PFSK-1 (cell line): ENCODE results near the gene ARHGAP6.

ENCODE experiments used
- FOXP2 ChIP-seq: optimal IDR thresholded peaks from 2 replicates; pipeline ENCODE3; 2011; ENCODE audit warnings: borderline replicate concordance, control low read depth, inconsistent platforms; ENCODE audit not compliant: insufficient read depth; ENCODE audit errors: extremely low read length, extremely low read depth
- POLR2AphosphoS5 ChIP-seq: IDR thresholded peaks from 2 replicates; pipeline ENCODE4 v1.6.1; 2012; ENCODE audit warnings: low read depth, mild to moderate bottlenecking, control low read depth, low read length, moderate library complexity
- REST ChIP-seq, 2 experiments: IDR thresholded peaks; 2 replicates each; pipeline versions ENCODE4 v1.6.1 to v1.8.0; 2011 to 2012; ENCODE audit warnings: low read depth in 2 of 2, low read length in 2 of 2, control low read depth in 1 of 2, inconsistent platforms in 1 of 2, mild to moderate bottlenecking in 1 of 2, moderate library complexity in 1 of 2; ENCODE audit not compliant: insufficient read depth in 1 of 2
- SIN3A ChIP-seq: IDR thresholded peaks from 2 replicates; pipeline ENCODE4 v1.6.1; 2012; ENCODE audit warnings: mild to moderate bottlenecking, low read length, moderate library complexity, borderline replicate concordance; ENCODE audit not compliant: insufficient read depth

DNA sequence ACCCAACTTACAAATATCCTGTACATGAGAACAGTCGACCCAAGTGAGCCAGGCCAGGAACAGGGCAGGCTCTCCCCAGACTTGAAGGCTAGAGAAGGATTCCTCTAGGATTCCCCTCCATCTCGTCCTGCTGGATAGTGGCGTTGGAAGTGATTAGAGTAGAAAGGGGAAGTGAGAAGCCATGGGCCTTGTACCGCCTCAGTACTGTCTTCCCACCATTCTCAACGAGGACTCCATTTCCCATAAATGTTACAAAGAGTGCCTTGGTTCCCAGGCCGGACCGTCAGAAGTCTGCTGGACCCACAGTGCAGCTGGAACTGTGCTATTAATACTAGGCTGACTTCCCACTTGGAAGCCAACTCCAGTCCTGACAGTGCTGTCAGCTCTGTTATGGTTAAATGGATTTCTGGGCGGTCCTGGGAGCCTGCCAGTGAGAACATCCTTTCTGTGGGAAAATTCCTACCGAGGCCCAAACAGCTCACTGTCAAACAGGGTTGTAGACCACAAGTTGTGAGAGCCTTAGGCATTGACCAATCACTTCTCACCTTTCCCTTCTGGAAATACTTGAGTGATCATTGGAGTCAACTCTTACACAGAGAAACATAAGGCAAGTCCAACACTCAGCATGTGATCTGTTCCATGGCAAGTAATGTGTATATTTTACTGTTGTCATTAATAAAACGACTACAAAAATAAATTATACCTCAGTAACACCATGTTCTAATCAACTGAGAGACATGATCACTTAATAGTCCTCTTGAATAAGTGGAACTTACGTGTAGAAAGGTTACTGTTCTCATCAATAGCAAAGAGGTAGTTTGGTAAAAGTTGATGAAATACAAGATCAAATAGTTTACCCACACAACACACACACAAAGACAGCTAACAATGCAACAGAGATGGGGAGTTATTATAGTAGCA lies 314.1 kb downstream of the ARHGAP6 start:
- no peak for TF ChIP-seq POLR2AphosphoS5
- no peak for TF ChIP-seq REST (IDR thresholded peaks at IDR 0.05; ENCODE audit: insufficient read depth in 1 of 2, low read depth in 2 of 2, low read length in 2 of 2)
- TF ChIP-seq FOXP2, result no peak
- TF ChIP-seq SIN3A, result no peak
